ENCODE results near the gene SEMA3D. TPM values are rescaled to one million over a fixed set of nuclear protein-coding genes. Genes with fewer than 3 reads are reported as not detected.

The SEMA3D gene
- total and polyA plus RNA-seq, 9 of the 15 experiments (the other 6 are each of a cell fraction or from before 2014, with no cell fraction given) = 0.01 to 0.10 (median 0.04) TPM; not detected in 1

DNA sequence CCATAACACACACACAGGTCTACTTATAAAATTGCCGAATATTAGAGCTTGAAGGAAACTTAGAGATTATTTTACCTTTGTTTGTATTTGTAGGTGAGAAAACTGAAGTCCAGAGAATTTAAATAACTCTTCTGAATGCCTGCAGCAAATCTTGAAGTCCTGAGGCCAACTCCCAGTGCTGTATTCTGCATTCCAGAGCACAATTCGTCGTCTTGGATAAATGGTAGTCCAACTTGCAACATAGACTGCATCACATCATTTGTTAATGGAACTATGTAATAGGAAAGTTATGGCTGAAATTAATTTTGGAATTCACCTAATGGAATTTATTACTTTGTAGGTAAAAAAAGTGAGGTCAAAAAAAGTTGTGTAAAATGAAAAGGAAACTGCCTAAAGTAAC lies 37.3 kb upstream of the SEMA3D start:
- FAIRE-seq (no peak), ATAC-seq (no peak), DNase-seq (ENCODE audit: extremely low read depth in 1 of 4, low spot score in 3 of 4) (no peak)
- Histone ChIP-seq H3K9me3 (replicated peaks; ENCODE audit: control insufficient read depth, insufficient read depth, low read depth, low read length) (no peaks in the 10 kb centered on the region), H4K20me1 (replicated peaks; ENCODE audit: control insufficient read depth, insufficient read depth, low read length) (no peaks in the 10 kb centered on the region), H3K4me2 (ENCODE audit: insufficient read depth, low read length) (no peak overlapping the region), H3K9me1 (ENCODE audit: control insufficient read depth, insufficient read depth, low read length) (no peaks in the 10 kb centered on the region), H3K79me2 (ENCODE audit: control insufficient read depth, insufficient read depth, low read length) (no peaks in the 10 kb centered on the region), H3K4me1 (replicated peaks in 1 of 2; ENCODE audit: control insufficient read depth in 2 of 2, insufficient read depth in 2 of 2, low read length in 2 of 2) (no peaks in the 10 kb centered on the region), H3K36me3 (ENCODE audit: control insufficient read depth, insufficient read depth, low read length) (no peaks in the 10 kb centered on the region), H2AFZ (ENCODE audit: low read depth, low read length) (no peak overlapping the region), H3K4me3 (no peak overlapping the region), H3K9ac (ENCODE audit: insufficient read depth in 1 of 2, low read depth in 2 of 2, low read length in 2 of 2) (no peak overlapping the region), H3K27me3 (ENCODE audit: control insufficient read depth in 2 of 2, insufficient read depth in 2 of 2, low read length in 2 of 2) (no peaks in the 10 kb centered on the region), H3K27ac (ENCODE audit: extremely low read depth, low read depth, low read length) (no peak overlapping the region)
- TF ChIP-seq TEAD1 (CRISPR knock-in tag; IDR thresholded peaks at IDR 0.05) (no peak), CBX2 (IDR thresholded peaks at IDR 0.05; ENCODE audit: insufficient read depth, low read length, poor library complexity, severe bottlenecking) (no peak), YBX1 (IDR thresholded peaks at IDR 0.05) (no peak), NONO (IDR thresholded peaks at IDR 0.05; ENCODE audit: low read depth in 2 of 2, low read length in 1 of 2) (no peak), ZNF785 (CRISPR knock-in tag; IDR thresholded peaks at IDR 0.05) (no peak)
- TF ChIP-seq, protein P1, sequence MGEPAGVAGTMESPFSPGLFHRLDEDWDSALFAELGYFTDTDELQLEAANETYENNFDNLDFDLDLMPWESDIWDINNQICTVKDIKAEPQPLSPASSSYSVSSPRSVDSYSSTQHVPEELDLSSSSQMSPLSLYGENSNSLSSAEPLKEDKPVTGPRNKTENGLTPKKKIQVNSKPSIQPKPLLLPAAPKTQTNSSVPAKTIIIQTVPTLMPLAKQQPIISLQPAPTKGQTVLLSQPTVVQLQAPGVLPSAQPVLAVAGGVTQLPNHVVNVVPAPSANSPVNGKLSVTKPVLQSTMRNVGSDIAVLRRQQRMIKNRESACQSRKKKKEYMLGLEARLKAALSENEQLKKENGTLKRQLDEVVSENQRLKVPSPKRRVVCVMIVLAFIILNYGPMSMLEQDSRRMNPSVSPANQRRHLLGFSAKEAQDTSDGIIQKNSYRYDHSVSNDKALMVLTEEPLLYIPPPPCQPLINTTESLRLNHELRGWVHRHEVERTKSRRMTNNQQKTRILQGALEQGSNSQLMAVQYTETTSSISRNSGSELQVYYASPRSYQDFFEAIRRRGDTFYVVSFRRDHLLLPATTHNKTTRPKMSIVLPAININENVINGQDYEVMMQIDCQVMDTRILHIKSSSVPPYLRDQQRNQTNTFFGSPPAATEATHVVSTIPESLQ (CRISPR knock-in tag; IDR thresholded peaks at IDR 0.05) = no peak
- ChIA-PET CTCF (ENCODE audit: low intra/inter-chr PET ratio) (no interaction called here), POLR2A (no interaction called here)
- 2% methylated on average over 3 of the region's 3 CpGs for WGBS (ENCODE audit: insufficient coverage, low coverage, missing lambda C conversion rate)
- in situ Hi-C loops (cut with MboI) = no loop called here
- intact Hi-C loops (cut with micrococcal nuclease) = no loop called here
- no TSS peak for BruUV-seq (replicated peaks)

All from K562 (cell line).